ENCODE results near the gene PIM3.

The PIM3 gene

GRCh38 chr22:49992921-49993648 is 32.5 kb downstream of the PIM3 start:
- peak; percentile 28 for DNase-seq

DNA sequence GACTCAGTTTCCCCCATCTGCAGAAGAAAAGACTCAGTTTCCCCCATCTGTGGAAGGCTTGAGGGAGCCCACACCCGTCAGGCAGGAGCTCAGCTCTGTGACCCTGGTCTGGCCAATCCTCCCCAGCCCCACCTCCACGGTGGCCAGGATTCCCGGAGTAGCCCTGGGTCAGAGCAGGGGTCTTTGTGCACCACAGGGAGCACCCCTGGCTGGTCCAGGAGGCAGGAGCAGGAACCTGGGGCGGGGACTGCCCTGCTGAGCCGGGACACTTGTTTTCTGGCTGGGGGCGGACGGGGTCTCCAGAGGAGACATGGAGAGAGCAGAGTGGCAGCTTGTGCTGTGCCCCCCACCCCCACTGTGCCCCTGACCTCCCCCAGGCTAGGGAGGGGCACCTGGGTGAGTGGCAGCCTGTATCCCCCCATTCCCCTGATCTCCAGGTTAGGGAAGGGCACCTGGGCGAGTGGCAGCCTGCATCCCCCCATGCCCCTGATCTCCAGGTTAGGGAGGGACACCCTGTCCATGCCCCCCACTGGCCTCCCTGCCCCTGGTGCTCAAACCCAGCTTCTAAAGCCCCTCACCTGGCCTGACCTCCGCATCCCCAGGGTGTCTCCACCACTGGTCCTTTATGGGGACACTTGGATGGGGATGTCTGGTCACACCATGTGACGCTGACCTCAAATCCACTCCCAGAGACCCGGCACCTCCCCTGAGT is 33.2 kb downstream of the PIM3 start:
- no peak for DNase-seq

GRCh38 chr22:49994361-49995040 is 33.9 kb downstream of the PIM3 start:
- DNase-seq = no peak

DNA sequence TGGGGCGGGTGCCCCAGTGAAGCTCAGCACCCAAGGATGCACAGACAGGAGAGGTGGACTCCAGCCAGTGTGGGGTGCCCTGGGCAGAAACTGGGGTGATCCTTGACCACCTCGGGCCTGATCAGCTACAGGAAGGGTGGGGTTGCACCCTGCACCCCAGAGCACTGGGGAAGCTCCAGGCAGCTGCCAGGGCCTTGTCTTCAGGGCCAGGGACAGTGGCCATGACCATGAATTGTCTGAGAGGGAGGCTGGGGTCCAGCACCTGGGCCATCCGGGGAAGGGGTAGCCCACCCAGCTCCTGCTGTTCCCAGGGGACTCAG is 34.4 kb downstream of the PIM3 start:
- no peak for DNase-seq

- no peak for DNase-seq
These were observed 35.0 kb downstream of the PIM3 start for GRCh38 chr22:49995361-49996118.

DNA sequence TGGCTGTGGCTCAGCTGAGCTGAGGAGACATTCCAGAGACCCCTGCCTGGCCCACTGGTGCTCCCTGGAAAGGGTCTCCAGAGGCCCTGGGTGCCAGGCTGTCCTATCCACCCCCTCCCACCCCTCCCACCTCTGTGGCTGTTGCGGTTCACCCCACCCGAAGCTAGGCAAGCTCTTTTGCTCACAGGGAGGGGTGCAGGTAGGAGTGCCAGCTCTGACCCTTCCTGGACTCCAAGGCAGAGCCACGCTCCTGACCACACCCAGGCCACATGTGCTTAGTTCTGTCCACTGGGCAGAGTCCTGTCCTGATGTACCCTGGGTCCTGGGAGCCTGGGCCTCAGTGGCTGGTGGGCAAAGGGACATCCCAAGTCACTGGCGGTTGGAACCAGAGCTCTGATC is 35.5 kb downstream of the PIM3 start:
- DNase-seq = no peak

- no peak for DNase-seq
These were observed 36.1 kb downstream of the PIM3 start for GRCh38 chr22:49996518-49997250.

- DNase-seq = no peak
These were observed 36.7 kb downstream of the PIM3 start for GRCh38 chr22:49997251-49997599.

GRCh38 chr22:49997932-49998717 is 37.6 kb downstream of the PIM3 start:
- no peak for DNase-seq

- DNase-seq = no peak
These were observed 38.1 kb downstream of the PIM3 start for GRCh38 chr22:49998718-49999062.

DNA sequence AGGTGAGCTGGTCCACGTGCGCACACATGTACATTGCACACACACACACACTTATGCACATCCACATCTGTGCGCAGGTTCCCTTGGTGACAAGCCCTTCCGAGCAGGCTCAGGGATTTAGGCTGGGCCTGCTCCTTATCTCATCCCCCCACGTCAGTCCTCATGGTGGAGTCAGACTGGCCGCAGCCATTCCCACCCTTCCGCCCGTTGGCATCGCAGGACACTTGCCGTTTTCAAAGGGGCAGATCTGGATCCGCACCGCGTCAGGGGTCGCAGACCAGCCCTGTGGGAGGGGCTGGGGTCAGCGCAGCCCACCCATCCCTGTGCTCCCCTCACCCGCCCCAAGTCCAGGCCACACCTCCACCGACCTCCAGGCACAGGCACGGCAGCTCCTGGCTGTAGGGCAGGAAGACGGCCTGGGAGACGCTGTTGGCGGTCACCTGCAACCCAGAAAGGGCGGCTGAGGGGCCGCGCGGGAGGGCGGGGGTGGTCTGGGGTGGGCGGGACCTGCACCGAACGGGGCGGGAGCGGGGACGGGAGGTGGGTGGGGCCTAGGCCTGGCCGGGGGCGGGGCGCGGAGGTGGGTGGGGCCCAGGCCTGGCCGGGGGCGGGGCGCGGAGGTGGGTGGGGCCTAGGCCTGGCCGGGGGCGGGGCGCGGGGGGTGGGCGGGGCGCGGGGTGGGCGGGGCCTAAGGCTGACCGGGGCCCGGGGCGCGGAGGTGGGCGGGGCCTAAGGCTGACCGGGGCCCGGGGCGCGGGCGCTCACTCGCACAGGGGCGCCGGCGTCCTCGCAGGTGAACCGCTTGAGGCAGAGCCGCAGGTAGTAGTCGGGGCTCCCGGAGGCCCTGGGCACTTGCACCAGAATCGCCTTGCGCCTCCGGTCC is 38.7 kb downstream of the PIM3 start:
- DNase-seq = no peak

DNA sequence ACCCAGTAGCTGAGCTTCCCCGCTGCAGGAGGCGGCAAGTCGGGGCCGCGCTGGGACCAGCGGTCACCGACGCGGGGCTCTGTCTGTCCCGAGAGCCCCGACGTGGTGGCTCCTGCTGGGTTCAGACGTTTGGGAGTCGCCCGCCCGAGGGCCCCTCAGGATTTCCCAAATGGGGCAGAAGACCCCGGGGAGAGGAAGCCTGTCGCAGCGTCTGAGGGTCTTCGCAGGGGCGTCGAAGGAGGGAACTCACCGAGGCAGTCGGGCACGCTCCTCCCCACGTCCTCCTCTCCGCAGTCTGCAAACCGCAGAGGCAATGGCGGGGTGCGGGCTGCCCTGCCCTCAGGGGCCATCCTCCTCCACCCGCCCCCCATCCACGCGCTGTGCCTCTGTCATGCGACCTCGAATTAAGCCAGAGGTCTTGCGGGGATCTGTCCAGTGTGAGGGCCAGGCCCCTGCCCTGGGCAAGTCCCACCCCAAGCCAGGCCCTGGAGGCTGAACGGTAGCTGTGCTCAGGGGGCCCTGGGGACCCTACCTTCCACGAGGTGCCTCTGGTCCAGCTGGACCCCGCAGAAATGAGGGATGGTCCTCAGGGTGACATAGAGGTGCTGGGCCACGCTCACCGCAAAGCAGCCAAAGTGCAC is 39.5 kb downstream of the PIM3 start:
- no peak for DNase-seq

- no peak for DNase-seq
These were observed 40.2 kb downstream of the PIM3 start for GRCh38 chr22:50000587-50001387.

GRCh38 chr22:50001388-50002231 is 41.0 kb downstream of the PIM3 start:
- DNase-seq = no peak

DNA sequence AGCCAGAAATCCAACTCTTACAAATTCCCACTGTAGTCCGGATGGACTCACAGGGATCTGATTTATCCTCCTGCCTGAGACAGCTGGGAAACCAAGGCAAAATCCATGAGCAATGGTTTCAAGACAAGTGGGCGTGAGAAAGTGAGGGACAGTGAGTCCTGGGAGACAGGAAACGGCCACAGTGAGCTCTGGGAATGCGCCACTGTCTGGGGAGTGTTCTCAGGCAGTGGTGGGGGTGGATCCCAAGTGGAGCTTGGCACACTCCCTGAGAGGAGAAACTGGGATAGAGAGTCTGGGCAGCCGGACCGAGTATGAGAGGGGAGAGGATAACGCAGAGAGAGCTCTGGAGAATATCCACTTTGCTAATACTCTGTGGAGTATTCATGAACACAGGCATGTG is 42.2 kb downstream of the PIM3 start:
- no peak for DNase-seq

- DNase-seq = no peak
These were observed 44.3 kb downstream of the PIM3 start for GRCh38 chr22:50004918-50005317.

DNA sequence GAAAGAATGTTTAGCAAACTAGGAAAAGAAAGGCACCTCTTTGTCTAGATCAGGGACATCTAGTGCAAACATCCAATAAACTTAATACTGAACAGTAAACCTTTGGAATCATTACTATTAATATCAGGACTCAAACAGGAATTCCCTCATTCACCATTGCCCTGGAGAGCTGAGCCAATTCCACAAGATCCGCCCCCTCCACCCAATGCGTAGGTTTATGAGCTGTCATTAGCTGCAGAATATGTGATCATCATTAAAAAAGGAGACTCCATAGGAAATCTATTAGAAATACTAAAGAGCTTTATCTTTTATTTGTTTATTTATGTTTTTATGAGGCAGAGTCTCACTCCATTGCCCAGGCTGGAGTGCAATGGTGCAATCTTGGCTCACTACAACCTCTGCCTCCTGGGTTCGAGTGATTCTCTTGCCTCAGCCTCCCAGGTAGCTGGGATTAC is 46.5 kb downstream of the PIM3 start:
- no peak for DNase-seq
